22Rv1 (cell line): ENCODE results near the gene MTFMT.

Source experiments
- CTCF ChIP-seq: fragments of 450-650 bp; IDR thresholded peaks from 2 replicates; pipeline ENCODE4 v1.5.1; 2017; ENCODE audit warnings: mild to moderate bottlenecking
- ZFX ChIP-seq: fragments of 450-650 bp; IDR thresholded peaks from 2 replicates; pipeline ENCODE4 v1.6.1; 2017; ENCODE audit warnings: antibody characterized with exemption, borderline replicate concordance

DNA sequence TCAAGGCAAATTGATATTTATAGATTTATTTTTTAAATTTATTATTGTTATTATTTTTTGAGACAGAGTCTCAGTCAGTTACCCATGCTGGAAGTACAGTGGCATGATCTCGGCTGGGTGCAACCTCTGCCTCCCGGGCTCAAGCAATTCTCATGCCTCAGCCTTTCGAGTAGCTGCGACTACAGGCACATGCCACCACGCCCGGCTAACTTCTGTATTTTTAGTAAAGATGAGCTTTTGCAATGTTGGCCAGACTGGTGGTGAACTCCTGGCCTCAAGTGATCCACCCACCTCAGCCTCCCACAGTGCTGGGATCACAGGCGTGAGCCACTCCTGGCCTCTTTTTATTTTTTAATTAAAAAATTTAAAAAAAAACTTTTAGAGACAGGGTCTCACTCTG, 58.7 kb downstream of the MTFMT start:
- TF ChIP-seq CTCF: no peak
- TF ChIP-seq ZFX: no peak
